Nephron progenitor cell (in vitro differentiated cells): Measurements from ENCODE around the gene NAA20.
A peak's percentile ranks its signal among the peaks of the same experiment; 100 is the strongest.
"Not testable (repeated sequence)": the region's sequence is repeated elsewhere in the genome, so short reads cannot be mapped to it uniquely, and the experiment has no call there.

Source experiments
- DNase-seq: peaks from one replicate; pipeline ENCODE4 v3.0.0; 2021
- H3K27ac Mint-ChIP-seq: 2 replicates; pipeline ENCODE4 v1.8.0; 2021; ENCODE audit warnings: mild to moderate bottlenecking, moderate library complexity, mixed read lengths
- H3K27me3 Mint-ChIP-seq: 2 replicates; pipeline ENCODE4 v1.8.0; 2021; ENCODE audit warnings: mild to moderate bottlenecking, low read depth, mixed read lengths; ENCODE audit not compliant: poor library complexity
- H3K36me3 Mint-ChIP-seq: 2 replicates; pipeline ENCODE4 v1.8.0; 2021; ENCODE audit warnings: low read depth, mixed read lengths
- H3K4me1 Mint-ChIP-seq: 2 replicates; pipeline ENCODE4 v1.8.0; 2021; ENCODE audit warnings: mixed read lengths
- H3K4me3 Mint-ChIP-seq: 2 replicates; pipeline ENCODE4 v1.8.0; 2021; ENCODE audit warnings: mild to moderate bottlenecking, moderate library complexity, mixed read lengths
- H3K9me3 Mint-ChIP-seq: 2 replicates; pipeline ENCODE4 v1.8.0; 2021; ENCODE audit warnings: mild to moderate bottlenecking, moderate library complexity, mixed read lengths
- CTCF ChIP-seq: fragments of 200-600 bp; sonication (generic); IDR thresholded peaks from 2 replicates; pipeline ENCODE4 v1.5.0; 2021; ENCODE audit warnings: antibody characterized with exemption

The NAA20 gene

GRCh38 chr20:19998990-19999705, 18.0 kb upstream of the NAA20 start:
- Mint-ChIP-seq H3K4me1 (peaks cover 55% of the 10 kb centered on the region), H3K9me3 (no peaks in the 10 kb centered on the region), H3K27me3 (peaks cover 8% of the 10 kb centered on the region), H3K4me3 (no peak overlapping the region), H3K27ac (no peak overlapping the region), H3K36me3 (peaks cover 61% of the 10 kb centered on the region)
- no peak for TF ChIP-seq CTCF
- no peak for DNase-seq

GRCh38 chr20:20000211-20000968, 16.8 kb upstream of the NAA20 start:
- peaks cover 52% of the 10 kb centered on the region for H3K36me3 Mint-ChIP-seq
- no peak for TF ChIP-seq CTCF

GRCh38 chr20:20002101-20002998, 14.8 kb upstream of the NAA20 start:
- DNase-seq, result no peak
- Mint-ChIP-seq H3K4me3 (peak overlapping the region; percentile 45), H3K4me1 (peaks cover 44% of the 10 kb centered on the region), H3K9me3 (no peaks in the 10 kb centered on the region), H3K36me3 (peaks cover 40% of the 10 kb centered on the region), H3K27me3 (peaks cover 11% of the 10 kb centered on the region), H3K27ac (peak overlapping the region; percentile 64)
- TF ChIP-seq CTCF, result no peak

More at GRCh38 chr20:20000211-20000968, 16.8 kb upstream of the NAA20 start:
- Mint-ChIP-seq H3K4me3 (no peak overlapping the region), H3K9me3 (no peaks in the 10 kb centered on the region), H3K27me3 (peaks cover 9% of the 10 kb centered on the region), H3K4me1 (peaks cover 52% of the 10 kb centered on the region), H3K27ac (no peak overlapping the region)
- no peak for DNase-seq

GRCh38 chr20:20003031-20003954, 13.9 kb upstream of the NAA20 start:
- H3K27ac Mint-ChIP-seq, result peak overlapping the region; percentile 64
- TF ChIP-seq CTCF, result no peak
- peaks cover 39% of the 10 kb centered on the region for H3K36me3 Mint-ChIP-seq
- DNase-seq, result no peak
- H3K4me1 Mint-ChIP-seq, result peaks cover 44% of the 10 kb centered on the region
- H3K27me3 Mint-ChIP-seq, result peaks cover 16% of the 10 kb centered on the region
- H3K4me3 Mint-ChIP-seq, result peak overlapping the region; percentile 45
- no peaks in the 10 kb centered on the region for H3K9me3 Mint-ChIP-seq

GRCh38 chr20:20003955-20004322, 13.2 kb upstream of the NAA20 start:
- H3K27ac Mint-ChIP-seq, result peak overlapping the region; percentile 44
- peaks cover 40% of the 10 kb centered on the region for H3K4me1 Mint-ChIP-seq

More at GRCh38 chr20:20003955-20004322, 13.2 kb upstream of the NAA20 start:
- Mint-ChIP-seq H3K4me3 (peak overlapping the region; percentile 45), H3K36me3 (peaks cover 32% of the 10 kb centered on the region), H3K27me3 (peaks cover 18% of the 10 kb centered on the region)
- H3K9me3 Mint-ChIP-seq, DNase-seq: not testable (repeated sequence)
